SK-N-SH treated with all-trans-retinoic acid at 6 μM for 48 hours (cell line): ENCODE measurements around the gene NCF2.

ENCODE experiments used
- ATAC-seq: fragments of 200-7000 bp; cut with Tn5 transposase; 3 replicates; pipeline ENCODE4 v1.9.1; 2020; ENCODE audit warnings: mild to moderate bottlenecking, moderate library complexity
- ARNTL ChIP-seq: fragments of 450-650 bp; formaldehyde crosslinking; IDR thresholded peaks from 2 replicates; pipeline ENCODE4 v1.5.0; 2020; ENCODE audit warnings: low read depth, mild to moderate bottlenecking, moderate library complexity, borderline replicate concordance
- BACH2 ChIP-seq: fragments of 250-450 bp; sonication (Bioruptor Pico); IDR thresholded peaks from 2 replicates; pipeline ENCODE4 v1.9.0; 2021; ENCODE audit warnings: mild to moderate bottlenecking, borderline replicate concordance
- CSDC2 ChIP-seq: fragments of 250-450 bp; sonication (Bioruptor Pico); IDR thresholded peaks from 2 replicates; pipeline ENCODE4 v1.5.0; 2020; ENCODE audit warnings: mild to moderate bottlenecking, moderate library complexity
- ESRRG ChIP-seq: fragments of 250-450 bp; sonication (Bioruptor Pico); IDR thresholded peaks from 2 replicates; pipeline ENCODE4 v1.6.1; 2021; ENCODE audit warnings: mild to moderate bottlenecking
- GLIS3 ChIP-seq: fragments of 250-450 bp; sonication (Bioruptor Pico); IDR thresholded peaks from 2 replicates; pipeline ENCODE4 v1.5.0; 2020; ENCODE audit warnings: mild to moderate bottlenecking, moderate library complexity
- ISL1 ChIP-seq: fragments of 250-450 bp; sonication (Bioruptor Pico); IDR thresholded peaks from 2 replicates; pipeline ENCODE4 v2.1.2; 2022; ENCODE audit warnings: mild to moderate bottlenecking, moderate library complexity
- OSR1 ChIP-seq: fragments of 250-450 bp; sonication (Bioruptor Pico); IDR thresholded peaks from 2 replicates; pipeline ENCODE4 v1.8.0; 2022; ENCODE audit warnings: moderate library complexity, mild to moderate bottlenecking, inconsistent platforms
- RARB ChIP-seq: fragments of 250-450 bp; sonication (Bioruptor Pico); IDR thresholded peaks from 2 replicates; pipeline ENCODE4 v1.8.0; 2021; ENCODE audit warnings: mild to moderate bottlenecking, moderate library complexity
- SNAI2 ChIP-seq: fragments of 250-450 bp; sonication (Bioruptor Pico); IDR thresholded peaks from 2 replicates; pipeline ENCODE4 v1.5.0; 2020; ENCODE audit warnings: mild to moderate bottlenecking, moderate library complexity
- TCF4 ChIP-seq: fragments of 250-450 bp; sonication (Bioruptor Pico); IDR thresholded peaks from 2 replicates; pipeline ENCODE4 v1.8.0; 2021; ENCODE audit warnings: mild to moderate bottlenecking, moderate library complexity, borderline replicate concordance
- TOX ChIP-seq: fragments of 250-450 bp; sonication (Bioruptor Pico); IDR thresholded peaks from 2 replicates; pipeline ENCODE4 v1.8.0; 2021; ENCODE audit warnings: mild to moderate bottlenecking, moderate library complexity, borderline replicate concordance
- ZC3H10 ChIP-seq: fragments of 250-450 bp; sonication (Bioruptor Pico); IDR thresholded peaks from 2 replicates; pipeline ENCODE4 v1.5.1; 2021; ENCODE audit warnings: mild to moderate bottlenecking, moderate library complexity
- ZFP3 ChIP-seq: fragments of 250-450 bp; sonication (Bioruptor Pico); IDR thresholded peaks from 2 replicates; pipeline ENCODE4 v1.5.0; 2020; ENCODE audit warnings: mild to moderate bottlenecking, moderate library complexity
- ZFP30 ChIP-seq: fragments of 450-650 bp; formaldehyde crosslinking; IDR thresholded peaks from 2 replicates; pipeline ENCODE4 v1.5.0; 2022; ENCODE audit warnings: mild to moderate bottlenecking, moderate library complexity
- ZNF565 ChIP-seq: fragments of 450-650 bp; formaldehyde crosslinking; conservative IDR thresholded peaks from 2 replicates; pipeline ENCODE4 v1.5.0; 2020; ENCODE audit warnings: low read depth, mild to moderate bottlenecking, moderate library complexity
- ZNF70 ChIP-seq: fragments of 450-650 bp; formaldehyde crosslinking; IDR thresholded peaks from 2 replicates; pipeline ENCODE4 v1.5.0; 2020; ENCODE audit warnings: mild to moderate bottlenecking, moderate library complexity
- ZNF8 ChIP-seq: fragments of 450-650 bp; formaldehyde crosslinking; IDR thresholded peaks from 2 replicates; pipeline ENCODE4 v1.5.0; 2020; ENCODE audit warnings: mild to moderate bottlenecking, moderate library complexity
- TF ChIP-seq, protein P1 (sequence below): fragments of 250-450 bp; sonication (Bioruptor Pico); IDR thresholded peaks from 2 replicates; pipeline ENCODE4 v1.5.1; 2020; ENCODE audit warnings: low read depth, mild to moderate bottlenecking, moderate library complexity
- TF ChIP-seq, protein P2 (sequence below): fragments of 250-450 bp; sonication (Bioruptor Pico); IDR thresholded peaks from 2 replicates; pipeline ENCODE4 v1.5.1; 2021; ENCODE audit warnings: mild to moderate bottlenecking, moderate library complexity
- TF ChIP-seq, protein P3 (sequence below): fragments of 250-450 bp; sonication (Bioruptor Pico); IDR thresholded peaks from 2 replicates; pipeline ENCODE4 v1.8.0; 2020; ENCODE audit warnings: mild to moderate bottlenecking, moderate library complexity, borderline replicate concordance
- TF ChIP-seq, protein P4 (sequence below): fragments of 250-450 bp; sonication (Bioruptor Pico); IDR thresholded peaks from 2 replicates; pipeline ENCODE4 v1.8.0; 2021; ENCODE audit warnings: low read depth, mild to moderate bottlenecking, moderate library complexity, borderline replicate concordance
- TF ChIP-seq, protein P5 (sequence below): fragments of 250-450 bp; sonication (Bioruptor Pico); IDR thresholded peaks from 2 replicates; pipeline ENCODE4 v1.5.0; 2020; ENCODE audit warnings: mild to moderate bottlenecking, moderate library complexity

The NCF2 gene

DNA sequence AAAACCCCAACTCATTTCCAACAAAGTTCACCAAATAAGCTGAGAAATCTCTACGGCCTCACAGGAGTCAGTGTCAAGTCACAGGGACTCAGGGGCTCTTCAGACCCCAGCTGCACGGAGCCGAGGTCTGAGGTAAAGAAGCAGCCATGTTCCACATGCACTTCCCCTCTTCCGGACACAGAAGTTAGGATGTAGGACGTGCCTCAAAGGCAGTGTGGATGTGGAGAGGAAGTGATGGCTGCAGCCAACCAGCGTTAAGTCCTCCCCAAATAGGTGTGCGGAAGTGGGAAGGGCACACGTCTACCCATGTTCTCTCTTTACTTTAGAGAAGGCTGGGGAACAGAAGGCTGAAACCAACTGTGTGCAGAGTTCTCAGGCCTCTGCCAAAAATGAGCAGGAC is 14.6 kb upstream of the NCF2 start (continued):
- TF ChIP-seq BACH2 (no peak), ARNTL (CRISPR knock-in tag) (no peak)

DNA sequence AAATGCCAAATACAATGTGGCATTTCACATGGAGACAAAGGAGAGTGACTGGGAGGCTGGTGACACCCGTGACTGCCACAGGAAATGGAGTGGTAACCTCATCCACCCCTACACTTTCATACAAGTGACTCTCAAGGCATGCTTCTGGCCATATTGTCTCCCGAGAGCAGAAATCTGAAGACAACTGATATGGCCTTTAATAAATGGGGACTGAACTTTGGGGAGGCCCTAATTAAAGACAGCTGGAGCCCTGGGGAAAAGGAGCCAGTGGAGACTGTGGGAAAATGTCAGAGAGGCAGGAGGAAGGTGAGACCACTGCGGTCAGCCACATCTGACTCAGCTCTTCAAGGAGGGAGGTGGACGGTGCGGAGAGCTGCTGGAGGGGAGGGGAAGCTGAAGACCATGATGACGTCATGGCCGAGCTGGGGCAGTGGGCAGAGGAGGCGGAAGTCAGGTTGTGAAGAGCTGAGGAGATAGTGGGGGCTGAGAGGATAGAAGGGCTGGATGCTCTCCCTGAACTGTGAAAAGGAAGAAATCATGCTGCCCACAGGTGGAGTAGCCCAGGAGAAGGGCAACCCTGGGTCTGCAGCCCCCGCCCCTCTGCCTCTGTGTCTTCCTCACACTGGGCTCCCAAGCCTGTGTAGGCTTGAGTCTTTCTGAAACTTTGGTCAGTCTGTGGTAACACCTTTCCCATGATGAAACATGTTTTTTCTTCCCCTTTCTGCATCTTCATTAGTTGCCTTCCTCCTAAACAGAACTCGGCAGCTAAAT is 14.0 kb upstream of the NCF2 start:
- peak; percentile 67 for ATAC-seq
- TF ChIP-seq ESRRG (no peak), GLIS3 (CRISPR knock-in tag) (no peak), TOX (CRISPR knock-in tag) (peak; percentile 8; the same call in 1 of the 2 replicates), ZNF8 (no peak), ZC3H10 (CRISPR knock-in tag) (no peak), RARB (CRISPR knock-in tag) (no peak)

DNA sequence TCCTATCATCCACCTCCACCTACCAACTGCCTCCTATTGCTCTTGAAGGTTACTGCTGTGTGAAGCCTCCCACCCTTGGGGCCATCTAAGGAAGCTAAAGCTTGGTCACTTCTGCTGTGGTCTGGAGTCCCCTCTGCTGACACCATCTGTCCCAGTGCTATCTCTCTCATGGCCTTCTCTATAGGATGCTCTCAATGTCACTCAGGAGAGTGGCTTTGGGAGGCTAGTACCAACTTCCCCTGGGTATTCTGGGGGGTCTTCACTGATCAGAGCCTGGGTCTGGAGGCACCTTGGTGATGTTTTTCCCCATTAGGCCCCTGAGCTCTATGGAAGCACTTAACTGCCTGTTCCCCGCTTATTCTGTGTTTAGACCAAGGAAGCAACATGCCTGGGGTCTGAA is 12.3 kb upstream of the NCF2 start:
- no peak for TF ChIP-seq ISL1
- no peak for ATAC-seq

DNA sequence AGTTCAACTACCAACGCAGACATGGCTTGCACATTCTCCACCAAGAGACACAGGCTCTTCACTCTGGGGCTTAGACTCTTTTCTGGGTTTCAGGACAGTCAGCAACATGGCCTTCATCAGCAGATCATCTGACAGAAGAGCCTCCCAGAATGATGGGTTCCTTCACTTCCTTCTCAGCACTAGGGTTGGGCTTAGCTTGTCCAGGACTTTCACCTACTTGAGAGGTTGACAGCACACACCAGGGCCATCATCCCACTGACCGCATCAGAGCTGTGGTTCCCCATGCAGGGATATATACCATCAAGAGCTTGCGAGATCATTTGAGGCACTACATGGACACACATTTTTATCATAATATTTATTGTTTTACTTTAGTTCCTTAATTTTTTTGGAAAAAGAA is 10.4 kb upstream of the NCF2 start:
- TF ChIP-seq ZFP30 (no peak), ISL1 (no peak), ZNF70 (no peak), ZC3H10 (CRISPR knock-in tag) (no peak), RARB (CRISPR knock-in tag) (no peak), ARNTL (CRISPR knock-in tag) (no peak), CSDC2 (no peak), ZNF8 (no peak), OSR1 (no peak), TCF4 (CRISPR knock-in tag) (no peak), TOX (CRISPR knock-in tag) (no peak), BACH2 (no peak), ESRRG (no peak), GLIS3 (CRISPR knock-in tag) (no peak), SNAI2 (CRISPR knock-in tag) (no peak), ZFP3 (CRISPR knock-in tag) (no peak)
- TF ChIP-seq, protein P1, sequence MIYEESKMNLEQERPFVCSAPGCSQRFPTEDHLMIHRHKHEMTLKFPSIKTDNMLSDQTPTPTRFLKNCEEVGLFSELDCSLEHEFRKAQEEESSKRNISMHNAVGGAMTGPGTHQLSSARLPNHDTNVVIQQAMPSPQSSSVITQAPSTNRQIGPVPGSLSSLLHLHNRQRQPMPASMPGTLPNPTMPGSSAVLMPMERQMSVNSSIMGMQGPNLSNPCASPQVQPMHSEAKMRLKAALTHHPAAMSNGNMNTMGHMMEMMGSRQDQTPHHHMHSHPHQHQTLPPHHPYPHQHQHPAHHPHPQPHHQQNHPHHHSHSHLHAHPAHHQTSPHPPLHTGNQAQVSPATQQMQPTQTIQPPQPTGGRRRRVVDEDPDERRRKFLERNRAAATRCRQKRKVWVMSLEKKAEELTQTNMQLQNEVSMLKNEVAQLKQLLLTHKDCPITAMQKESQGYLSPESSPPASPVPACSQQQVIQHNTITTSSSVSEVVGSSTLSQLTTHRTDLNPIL (CRISPR knock-in tag): no peak
- TF ChIP-seq, protein P2, sequence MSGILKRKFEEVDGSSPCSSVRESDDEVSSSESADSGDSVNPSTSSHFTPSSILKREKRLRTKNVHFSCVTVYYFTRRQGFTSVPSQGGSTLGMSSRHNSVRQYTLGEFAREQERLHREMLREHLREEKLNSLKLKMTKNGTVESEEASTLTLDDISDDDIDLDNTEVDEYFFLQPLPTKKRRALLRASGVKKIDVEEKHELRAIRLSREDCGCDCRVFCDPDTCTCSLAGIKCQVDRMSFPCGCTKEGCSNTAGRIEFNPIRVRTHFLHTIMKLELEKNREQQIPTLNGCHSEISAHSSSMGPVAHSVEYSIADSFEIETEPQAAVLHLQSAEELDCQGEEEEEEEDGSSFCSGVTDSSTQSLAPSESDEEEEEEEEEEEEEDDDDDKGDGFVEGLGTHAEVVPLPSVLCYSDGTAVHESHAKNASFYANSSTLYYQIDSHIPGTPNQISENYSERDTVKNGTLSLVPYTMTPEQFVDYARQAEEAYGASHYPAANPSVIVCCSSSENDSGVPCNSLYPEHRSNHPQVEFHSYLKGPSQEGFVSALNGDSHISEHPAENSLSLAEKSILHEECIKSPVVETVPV (CRISPR knock-in tag): no peak
- TF ChIP-seq, protein P3, sequence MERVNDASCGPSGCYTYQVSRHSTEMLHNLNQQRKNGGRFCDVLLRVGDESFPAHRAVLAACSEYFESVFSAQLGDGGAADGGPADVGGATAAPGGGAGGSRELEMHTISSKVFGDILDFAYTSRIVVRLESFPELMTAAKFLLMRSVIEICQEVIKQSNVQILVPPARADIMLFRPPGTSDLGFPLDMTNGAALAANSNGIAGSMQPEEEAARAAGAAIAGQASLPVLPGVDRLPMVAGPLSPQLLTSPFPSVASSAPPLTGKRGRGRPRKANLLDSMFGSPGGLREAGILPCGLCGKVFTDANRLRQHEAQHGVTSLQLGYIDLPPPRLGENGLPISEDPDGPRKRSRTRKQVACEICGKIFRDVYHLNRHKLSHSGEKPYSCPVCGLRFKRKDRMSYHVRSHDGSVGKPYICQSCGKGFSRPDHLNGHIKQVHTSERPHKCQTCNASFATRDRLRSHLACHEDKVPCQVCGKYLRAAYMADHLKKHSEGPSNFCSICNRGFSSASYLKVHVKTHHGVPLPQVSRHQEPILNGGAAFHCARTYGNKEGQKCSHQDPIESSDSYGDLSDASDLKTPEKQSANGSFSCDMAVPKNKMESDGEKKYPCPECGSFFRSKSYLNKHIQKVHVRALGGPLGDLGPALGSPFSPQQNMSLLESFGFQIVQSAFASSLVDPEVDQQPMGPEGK: no peak
- TF ChIP-seq, protein P4, sequence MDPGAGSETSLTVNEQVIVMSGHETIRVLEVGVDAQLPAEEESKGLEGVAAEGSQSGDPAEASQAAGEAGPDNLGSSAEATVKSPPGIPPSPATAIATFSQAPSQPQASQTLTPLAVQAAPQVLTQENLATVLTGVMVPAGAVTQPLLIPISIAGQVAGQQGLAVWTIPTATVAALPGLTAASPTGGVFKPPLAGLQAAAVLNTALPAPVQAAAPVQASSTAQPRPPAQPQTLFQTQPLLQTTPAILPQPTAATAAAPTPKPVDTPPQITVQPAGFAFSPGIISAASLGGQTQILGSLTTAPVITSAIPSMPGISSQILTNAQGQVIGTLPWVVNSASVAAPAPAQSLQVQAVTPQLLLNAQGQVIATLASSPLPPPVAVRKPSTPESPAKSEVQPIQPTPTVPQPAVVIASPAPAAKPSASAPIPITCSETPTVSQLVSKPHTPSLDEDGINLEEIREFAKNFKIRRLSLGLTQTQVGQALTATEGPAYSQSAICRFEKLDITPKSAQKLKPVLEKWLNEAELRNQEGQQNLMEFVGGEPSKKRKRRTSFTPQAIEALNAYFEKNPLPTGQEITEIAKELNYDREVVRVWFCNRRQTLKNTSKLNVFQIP: no peak
- no peak for ATAC-seq

DNA sequence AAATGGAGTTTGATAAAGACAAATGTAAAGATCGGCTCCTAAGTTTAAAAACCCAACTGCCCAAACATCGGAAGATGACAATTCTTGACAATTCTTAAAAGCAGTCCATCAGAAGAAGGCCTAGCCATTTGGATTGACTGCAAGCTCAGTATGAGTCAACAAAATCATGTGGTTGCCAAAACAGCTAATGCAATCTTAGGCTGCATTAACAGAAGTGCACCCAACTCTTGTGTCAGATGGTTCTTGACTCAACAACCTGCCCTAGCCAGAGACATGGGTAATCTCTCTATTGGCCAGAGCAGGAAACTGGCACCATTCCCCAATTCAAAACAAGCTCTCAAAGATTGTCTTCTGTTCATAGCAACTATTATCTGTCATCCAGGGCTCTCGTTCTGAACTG is 9.9 kb upstream of the NCF2 start:
- peak; percentile 29 for ATAC-seq
- TF ChIP-seq ZNF8 (no peak), ZFP30 (no peak), ISL1 (no peak), ZNF565 (CRISPR knock-in tag) (no peak), TOX (CRISPR knock-in tag) (peak; percentile 17; the same call in 1 of the 2 replicates), ZC3H10 (CRISPR knock-in tag) (peak; percentile 55; the same call in 1 of the 2 replicates)
- TF ChIP-seq, protein P5, sequence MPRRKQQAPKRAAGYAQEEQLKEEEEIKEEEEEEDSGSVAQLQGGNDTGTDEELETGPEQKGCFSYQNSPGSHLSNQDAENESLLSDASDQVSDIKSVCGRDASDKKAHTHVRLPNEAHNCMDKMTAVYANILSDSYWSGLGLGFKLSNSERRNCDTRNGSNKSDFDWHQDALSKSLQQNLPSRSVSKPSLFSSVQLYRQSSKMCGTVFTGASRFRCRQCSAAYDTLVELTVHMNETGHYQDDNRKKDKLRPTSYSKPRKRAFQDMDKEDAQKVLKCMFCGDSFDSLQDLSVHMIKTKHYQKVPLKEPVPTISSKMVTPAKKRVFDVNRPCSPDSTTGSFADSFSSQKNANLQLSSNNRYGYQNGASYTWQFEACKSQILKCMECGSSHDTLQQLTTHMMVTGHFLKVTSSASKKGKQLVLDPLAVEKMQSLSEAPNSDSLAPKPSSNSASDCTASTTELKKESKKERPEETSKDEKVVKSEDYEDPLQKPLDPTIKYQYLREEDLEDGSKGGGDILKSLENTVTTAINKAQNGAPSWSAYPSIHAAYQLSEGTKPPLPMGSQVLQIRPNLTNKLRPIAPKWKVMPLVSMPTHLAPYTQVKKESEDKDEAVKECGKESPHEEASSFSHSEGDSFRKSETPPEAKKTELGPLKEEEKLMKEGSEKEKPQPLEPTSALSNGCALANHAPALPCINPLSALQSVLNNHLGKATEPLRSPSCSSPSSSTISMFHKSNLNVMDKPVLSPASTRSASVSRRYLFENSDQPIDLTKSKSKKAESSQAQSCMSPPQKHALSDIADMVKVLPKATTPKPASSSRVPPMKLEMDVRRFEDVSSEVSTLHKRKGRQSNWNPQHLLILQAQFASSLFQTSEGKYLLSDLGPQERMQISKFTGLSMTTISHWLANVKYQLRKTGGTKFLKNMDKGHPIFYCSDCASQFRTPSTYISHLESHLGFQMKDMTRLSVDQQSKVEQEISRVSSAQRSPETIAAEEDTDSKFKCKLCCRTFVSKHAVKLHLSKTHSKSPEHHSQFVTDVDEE (CRISPR knock-in tag): no peak
